ENCODE measurements around the gene SORCS3. TPM values are rescaled to one million over a fixed set of nuclear protein-coding genes. Genes with fewer than 3 reads are reported as not detected.

The SORCS3 gene
- total and polyA plus RNA-seq, 9 of the 15 experiments (the other 6 are each of a cell fraction or from before 2014, with no cell fraction given): not detected

DNA sequence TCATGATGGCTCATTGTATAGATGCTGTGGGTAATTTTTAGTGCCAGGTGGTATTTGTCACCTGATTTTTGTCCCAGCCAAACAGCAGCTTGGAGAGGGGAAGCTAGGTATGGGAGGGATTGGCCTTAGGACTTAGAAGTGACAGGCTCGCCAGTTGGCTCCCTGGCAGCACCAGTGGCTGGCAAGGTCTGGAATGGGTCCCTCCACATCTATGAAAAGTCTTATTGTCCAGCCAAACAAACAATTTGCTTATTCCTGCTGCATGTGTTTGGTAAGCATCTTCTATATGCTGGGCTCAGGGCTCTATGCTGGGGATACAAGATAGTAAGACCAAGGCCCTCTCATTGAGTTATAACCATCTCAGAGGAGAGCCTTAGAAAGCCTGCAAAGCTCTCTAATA is 42.5 kb downstream of the SORCS3 start:
- DNase-seq (ENCODE audit: extremely low read depth in 1 of 4, low spot score in 3 of 4): no peak
- Histone ChIP-seq H3K27me3 (ENCODE audit: control insufficient read depth in 2 of 2, insufficient read depth in 2 of 2, low read length in 2 of 2) (no peaks in the 10 kb centered on the region), H3K9me3 (replicated peaks; ENCODE audit: control insufficient read depth, insufficient read depth, low read depth, low read length) (no peaks in the 10 kb centered on the region), H3K27ac (ENCODE audit: extremely low read depth, low read depth, low read length) (no peak overlapping the region), H3K36me3 (ENCODE audit: control insufficient read depth, insufficient read depth, low read length) (no peaks in the 10 kb centered on the region), H4K20me1 (replicated peaks; ENCODE audit: control insufficient read depth, insufficient read depth, low read length) (no peaks in the 10 kb centered on the region), H3K9ac (ENCODE audit: insufficient read depth in 1 of 2, low read depth in 2 of 2, low read length in 2 of 2) (no peak overlapping the region), H3K4me2 (ENCODE audit: insufficient read depth, low read length) (no peak overlapping the region), H2AFZ (ENCODE audit: low read depth, low read length) (no peak overlapping the region), H3K4me1 (replicated peaks in 1 of 2; ENCODE audit: control insufficient read depth in 2 of 2, insufficient read depth in 2 of 2, low read length in 2 of 2) (no peaks in the 10 kb centered on the region), H3K79me2 (ENCODE audit: control insufficient read depth, insufficient read depth, low read length) (no peaks in the 10 kb centered on the region), H3K4me3 (no peak overlapping the region), H3K9me1 (ENCODE audit: control insufficient read depth, insufficient read depth, low read length) (no peaks in the 10 kb centered on the region)
- ChIA-PET POLR2A (no interaction called here), CTCF (ENCODE audit: low intra/inter-chr PET ratio) (no interaction called here)
- no TSS peak for BruUV-seq (replicated peaks)
- TF ChIP-seq CXXC5 (CRISPR knock-in tag; IDR thresholded peaks at IDR 0.05) (no peak), MEF2A (IDR thresholded peaks at IDR 0.05; ENCODE audit: control insufficient read depth, low read depth, low read length) (no peak), FOXP1 (CRISPR knock-in tag; IDR thresholded peaks at IDR 0.05) (no peak), SP2 (IDR thresholded peaks at IDR 0.05; ENCODE audit: extremely low read depth, low read depth, low read length, poor library complexity, severe bottlenecking) (no peak), STAG1 (CRISPR knock-in tag; IDR thresholded peaks at IDR 0.05; ENCODE audit: borderline replicate concordance) (no peak), L3MBTL2 (IDR thresholded peaks at IDR 0.05) (no peak), ZNF133 (CRISPR knock-in tag; IDR thresholded peaks at IDR 0.05) (no peak)
- TF ChIP-seq, protein P1, sequence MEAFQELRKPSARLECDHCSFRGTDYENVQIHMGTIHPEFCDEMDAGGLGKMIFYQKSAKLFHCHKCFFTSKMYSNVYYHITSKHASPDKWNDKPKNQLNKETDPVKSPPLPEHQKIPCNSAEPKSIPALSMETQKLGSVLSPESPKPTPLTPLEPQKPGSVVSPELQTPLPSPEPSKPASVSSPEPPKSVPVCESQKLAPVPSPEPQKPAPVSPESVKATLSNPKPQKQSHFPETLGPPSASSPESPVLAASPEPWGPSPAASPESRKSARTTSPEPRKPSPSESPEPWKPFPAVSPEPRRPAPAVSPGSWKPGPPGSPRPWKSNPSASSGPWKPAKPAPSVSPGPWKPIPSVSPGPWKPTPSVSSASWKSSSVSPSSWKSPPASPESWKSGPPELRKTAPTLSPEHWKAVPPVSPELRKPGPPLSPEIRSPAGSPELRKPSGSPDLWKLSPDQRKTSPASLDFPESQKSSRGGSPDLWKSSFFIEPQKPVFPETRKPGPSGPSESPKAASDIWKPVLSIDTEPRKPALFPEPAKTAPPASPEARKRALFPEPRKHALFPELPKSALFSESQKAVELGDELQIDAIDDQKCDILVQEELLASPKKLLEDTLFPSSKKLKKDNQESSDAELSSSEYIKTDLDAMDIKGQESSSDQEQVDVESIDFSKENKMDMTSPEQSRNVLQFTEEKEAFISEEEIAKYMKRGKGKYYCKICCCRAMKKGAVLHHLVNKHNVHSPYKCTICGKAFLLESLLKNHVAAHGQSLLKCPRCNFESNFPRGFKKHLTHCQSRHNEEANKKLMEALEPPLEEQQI (IDR thresholded peaks at IDR 0.05): no peak
- TF ChIP-seq, protein P2, sequence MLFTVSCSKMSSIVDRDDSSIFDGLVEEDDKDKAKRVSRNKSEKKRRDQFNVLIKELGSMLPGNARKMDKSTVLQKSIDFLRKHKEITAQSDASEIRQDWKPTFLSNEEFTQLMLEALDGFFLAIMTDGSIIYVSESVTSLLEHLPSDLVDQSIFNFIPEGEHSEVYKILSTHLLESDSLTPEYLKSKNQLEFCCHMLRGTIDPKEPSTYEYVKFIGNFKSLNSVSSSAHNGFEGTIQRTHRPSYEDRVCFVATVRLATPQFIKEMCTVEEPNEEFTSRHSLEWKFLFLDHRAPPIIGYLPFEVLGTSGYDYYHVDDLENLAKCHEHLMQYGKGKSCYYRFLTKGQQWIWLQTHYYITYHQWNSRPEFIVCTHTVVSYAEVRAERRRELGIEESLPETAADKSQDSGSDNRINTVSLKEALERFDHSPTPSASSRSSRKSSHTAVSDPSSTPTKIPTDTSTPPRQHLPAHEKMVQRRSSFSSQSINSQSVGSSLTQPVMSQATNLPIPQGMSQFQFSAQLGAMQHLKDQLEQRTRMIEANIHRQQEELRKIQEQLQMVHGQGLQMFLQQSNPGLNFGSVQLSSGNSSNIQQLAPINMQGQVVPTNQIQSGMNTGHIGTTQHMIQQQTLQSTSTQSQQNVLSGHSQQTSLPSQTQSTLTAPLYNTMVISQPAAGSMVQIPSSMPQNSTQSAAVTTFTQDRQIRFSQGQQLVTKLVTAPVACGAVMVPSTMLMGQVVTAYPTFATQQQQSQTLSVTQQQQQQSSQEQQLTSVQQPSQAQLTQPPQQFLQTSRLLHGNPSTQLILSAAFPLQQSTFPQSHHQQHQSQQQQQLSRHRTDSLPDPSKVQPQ (CRISPR knock-in tag; IDR thresholded peaks at IDR 0.05; ENCODE audit: borderline replicate concordance): no peak
- in situ Hi-C loops (cut with MboI) (no loop called here), intact Hi-C loops (cut with micrococcal nuclease) (no loop called here)
- no peak for ATAC-seq
- no CpG with 5 or more reads among the region's 1 CpG for WGBS (ENCODE audit: insufficient coverage, low coverage, missing lambda C conversion rate)
- FAIRE-seq: no peak

Measured in K562 (cell line).